ENCODE measurements around the gene NQO2. TPM values are rescaled to one million over a fixed set of nuclear protein-coding genes. Genes with fewer than 3 reads are reported as not detected.
A peak's percentile ranks its signal among the peaks of the same experiment; 100 is the strongest.

NQO2 gene
- total and polyA plus RNA-seq, 2 of the 13 experiments (the other 11 are each of a cell fraction or from before 2014, with no cell fraction given), result 32.2 to 56.5 TPM

- TF ChIP-seq, protein P1, sequence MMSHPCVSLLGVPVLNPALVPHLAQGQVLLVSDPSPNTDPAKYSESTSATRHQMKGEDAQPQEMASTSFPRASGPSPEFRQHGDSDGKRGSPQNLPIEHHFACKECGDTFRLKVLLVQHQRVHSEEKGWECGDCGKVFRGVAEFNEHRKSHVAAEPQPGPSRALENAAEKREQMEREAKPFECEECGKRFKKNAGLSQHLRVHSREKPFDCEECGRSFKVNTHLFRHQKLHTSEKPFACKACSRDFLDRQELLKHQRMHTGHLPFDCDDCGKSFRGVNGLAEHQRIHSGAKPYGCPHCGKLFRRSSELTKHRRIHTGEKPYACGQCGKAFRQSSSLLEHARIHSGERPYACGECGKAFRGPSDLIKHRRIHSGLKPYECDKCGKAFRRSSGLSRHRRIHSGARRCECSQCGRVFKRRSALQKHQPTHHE (CRISPR knock-in tag; IDR thresholded peaks at IDR 0.05; ENCODE audit: borderline replicate concordance), result peak; percentile 80
- TF ChIP-seq STAT5B (CRISPR knock-in tag; IDR thresholded peaks at IDR 0.05) (no peak), ZFY (CRISPR knock-in tag; IDR thresholded peaks at IDR 0.05) (peak; percentile 97), AGO1 (IDR thresholded peaks at IDR 0.05; ENCODE audit: low read depth, low read length, poor library complexity, severe bottlenecking) (peak; percentile 92), NBN (conservative IDR thresholded peaks at IDR 0.05) (no peak), ZHX2 (IDR thresholded peaks at IDR 0.05; ENCODE audit: low read depth) (peak; percentile 11; the same call in 1 of the 2 replicates), ZHX2 (CRISPR knock-in tag; IDR thresholded peaks at IDR 0.05; ENCODE audit: borderline replicate concordance) (peak; percentile 82; the same call in 1 of the 2 replicates), ZNF792 (CRISPR knock-in tag; IDR thresholded peaks at IDR 0.05) (no peak; the same call in 1 of the 2 replicates), ZNF766 (CRISPR knock-in tag; IDR thresholded peaks at IDR 0.05; ENCODE audit: borderline replicate concordance) (peak; percentile 80), ZNF251 (CRISPR knock-in tag; IDR thresholded peaks at IDR 0.05) (no peak), TBP (CRISPR knock-in tag; IDR thresholded peaks at IDR 0.05) (no peak), MBD4 (IDR thresholded peaks at IDR 0.05; ENCODE audit: borderline replicate concordance, low read length) (no peak), NFKB2 (CRISPR knock-in tag; IDR thresholded peaks at IDR 0.05; ENCODE audit: borderline replicate concordance) (peak; percentile 73), ZNF292 (CRISPR knock-in tag; IDR thresholded peaks at IDR 0.05; ENCODE audit: borderline replicate concordance, low read depth) (no peak)
- TF ChIP-seq, protein P2, sequence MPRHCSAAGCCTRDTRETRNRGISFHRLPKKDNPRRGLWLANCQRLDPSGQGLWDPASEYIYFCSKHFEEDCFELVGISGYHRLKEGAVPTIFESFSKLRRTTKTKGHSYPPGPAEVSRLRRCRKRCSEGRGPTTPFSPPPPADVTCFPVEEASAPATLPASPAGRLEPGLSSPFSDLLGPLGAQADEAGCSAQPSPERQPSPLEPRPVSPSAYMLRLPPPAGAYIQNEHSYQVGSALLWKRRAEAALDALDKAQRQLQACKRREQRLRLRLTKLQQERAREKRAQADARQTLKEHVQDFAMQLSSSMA (CRISPR knock-in tag; IDR thresholded peaks at IDR 0.05), result no peak
- TF ChIP-seq, protein P3, sequence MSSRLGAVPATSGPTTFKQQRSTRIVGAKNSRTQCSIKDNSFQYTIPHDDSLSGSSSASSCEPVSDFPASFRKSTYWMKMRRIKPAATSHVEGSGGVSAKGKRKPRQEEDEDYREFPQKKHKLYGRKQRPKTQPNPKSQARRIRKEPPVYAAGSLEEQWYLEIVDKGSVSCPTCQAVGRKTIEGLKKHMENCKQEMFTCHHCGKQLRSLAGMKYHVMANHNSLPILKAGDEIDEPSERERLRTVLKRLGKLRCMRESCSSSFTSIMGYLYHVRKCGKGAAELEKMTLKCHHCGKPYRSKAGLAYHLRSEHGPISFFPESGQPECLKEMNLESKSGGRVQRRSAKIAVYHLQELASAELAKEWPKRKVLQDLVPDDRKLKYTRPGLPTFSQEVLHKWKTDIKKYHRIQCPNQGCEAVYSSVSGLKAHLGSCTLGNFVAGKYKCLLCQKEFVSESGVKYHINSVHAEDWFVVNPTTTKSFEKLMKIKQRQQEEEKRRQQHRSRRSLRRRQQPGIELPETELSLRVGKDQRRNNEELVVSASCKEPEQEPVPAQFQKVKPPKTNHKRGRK (CRISPR knock-in tag; IDR thresholded peaks at IDR 0.05), result no peak
- TF ChIP-seq, protein P4, sequence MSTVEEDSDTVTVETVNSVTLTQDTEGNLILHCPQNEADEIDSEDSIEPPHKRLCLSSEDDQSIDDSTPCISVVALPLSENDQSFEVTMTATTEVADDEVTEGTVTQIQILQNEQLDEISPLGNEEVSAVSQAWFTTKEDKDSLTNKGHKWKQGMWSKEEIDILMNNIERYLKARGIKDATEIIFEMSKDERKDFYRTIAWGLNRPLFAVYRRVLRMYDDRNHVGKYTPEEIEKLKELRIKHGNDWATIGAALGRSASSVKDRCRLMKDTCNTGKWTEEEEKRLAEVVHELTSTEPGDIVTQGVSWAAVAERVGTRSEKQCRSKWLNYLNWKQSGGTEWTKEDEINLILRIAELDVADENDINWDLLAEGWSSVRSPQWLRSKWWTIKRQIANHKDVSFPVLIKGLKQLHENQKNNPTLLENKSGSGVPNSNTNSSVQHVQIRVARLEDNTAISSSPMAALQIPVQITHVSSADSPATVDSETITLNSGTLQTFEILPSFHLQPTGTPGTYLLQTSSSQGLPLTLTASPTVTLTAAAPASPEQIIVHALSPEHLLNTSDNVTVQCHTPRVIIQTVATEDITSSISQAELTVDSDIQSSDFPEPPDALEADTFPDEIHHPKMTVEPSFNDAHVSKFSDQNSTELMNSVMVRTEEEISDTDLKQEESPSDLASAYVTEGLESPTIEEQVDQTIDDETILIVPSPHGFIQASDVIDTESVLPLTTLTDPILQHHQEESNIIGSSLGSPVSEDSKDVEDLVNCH (CRISPR knock-in tag; IDR thresholded peaks at IDR 0.05), result no peak
These were observed 68.9 kb downstream of the NQO2 start, which contains the start of gene RIPK1 (continued) for GRCh38 chr6:3068329-3069214.
